ENCODE data around the gene LRRTM2. TPM values are rescaled to one million over a fixed set of nuclear protein-coding genes. Genes with fewer than 3 reads are reported as not detected.

Gene LRRTM2
- total RNA-seq, 2 donors from 2014 or later = 0.52 to 0.66 TPM

- TF ChIP-seq, protein P1, sequence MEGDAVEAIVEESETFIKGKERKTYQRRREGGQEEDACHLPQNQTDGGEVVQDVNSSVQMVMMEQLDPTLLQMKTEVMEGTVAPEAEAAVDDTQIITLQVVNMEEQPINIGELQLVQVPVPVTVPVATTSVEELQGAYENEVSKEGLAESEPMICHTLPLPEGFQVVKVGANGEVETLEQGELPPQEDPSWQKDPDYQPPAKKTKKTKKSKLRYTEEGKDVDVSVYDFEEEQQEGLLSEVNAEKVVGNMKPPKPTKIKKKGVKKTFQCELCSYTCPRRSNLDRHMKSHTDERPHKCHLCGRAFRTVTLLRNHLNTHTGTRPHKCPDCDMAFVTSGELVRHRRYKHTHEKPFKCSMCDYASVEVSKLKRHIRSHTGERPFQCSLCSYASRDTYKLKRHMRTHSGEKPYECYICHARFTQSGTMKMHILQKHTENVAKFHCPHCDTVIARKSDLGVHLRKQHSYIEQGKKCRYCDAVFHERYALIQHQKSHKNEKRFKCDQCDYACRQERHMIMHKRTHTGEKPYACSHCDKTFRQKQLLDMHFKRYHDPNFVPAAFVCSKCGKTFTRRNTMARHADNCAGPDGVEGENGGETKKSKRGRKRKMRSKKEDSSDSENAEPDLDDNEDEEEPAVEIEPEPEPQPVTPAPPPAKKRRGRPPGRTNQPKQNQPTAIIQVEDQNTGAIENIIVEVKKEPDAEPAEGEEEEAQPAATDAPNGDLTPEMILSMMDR (IDR thresholded peaks at IDR 0.05) = no peak
- no peak for TF ChIP-seq POLR2A (IDR thresholded peaks at IDR 0.05)
- DNase-seq (no peak), ATAC-seq (no peak)
- intact Hi-C loops (cut with DNase I) = no loop called here
- H3K36me3 ChIP-seq (replicated peaks in 1 of 2; ENCODE audit: insufficient read depth in 1 of 2, low read depth in 2 of 2) = peaks cover 0 to 8% of the 10 kb centered on the region in 2 donors
- H3K4me3 ChIP-seq = no peak overlapping the region
- 63 to 82% methylated on average over 6 of the region's 6 CpGs for WGBS, 2 donors
- H3K4me1 ChIP-seq = no peaks in the 10 kb centered on the region
- H3K27me3 ChIP-seq = no peaks in the 10 kb centered on the region
- no peak overlapping the region for H3K27ac ChIP-seq
- no peaks in the 10 kb centered on the region for H3K9me3 ChIP-seq
Measured at GRCh38 chr5:138900281-138900965, 25.3 kb upstream of the LRRTM2 start.

DNA sequence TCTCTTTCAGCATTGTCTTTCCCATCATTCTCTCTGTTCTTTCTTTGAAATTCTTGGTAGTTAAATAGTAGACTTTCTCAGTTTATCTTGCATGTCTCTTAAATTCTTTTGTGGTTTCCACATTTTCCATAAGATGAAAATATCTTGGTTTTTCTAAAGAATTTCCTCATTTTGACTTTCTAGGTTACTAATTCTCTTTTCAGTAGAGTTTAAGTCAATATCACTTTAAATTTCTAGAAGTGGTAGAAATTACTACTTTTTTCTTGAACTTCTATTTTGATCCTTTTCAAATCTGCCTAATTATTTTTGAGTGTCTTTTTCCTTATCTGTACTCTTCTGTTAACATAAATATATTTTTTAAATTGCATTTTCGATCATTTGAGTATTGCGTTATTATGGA is 23.6 kb upstream of the LRRTM2 start:
- Histone ChIP-seq H3K4me3 (no peak overlapping the region), H3K36me3 (replicated peaks in 1 of 2; ENCODE audit: insufficient read depth in 1 of 2, low read depth in 2 of 2) (no peaks in the 10 kb centered on the region), H3K27ac (no peak overlapping the region), H3K4me1 (no peaks in the 10 kb centered on the region), H3K27me3 (no peaks in the 10 kb centered on the region), H3K9me3 (no peaks in the 10 kb centered on the region)
- DNase-seq (no peak), ATAC-seq (no peak)
- intact Hi-C loops (cut with DNase I) = no loop called here
- TF ChIP-seq, protein P1 (IDR thresholded peaks at IDR 0.05) = no peak
- TF ChIP-seq POLR2A (IDR thresholded peaks at IDR 0.05) = no peak
- 92 to 95% methylated on average over 2 of the region's 2 CpGs for WGBS, 2 donors

- intact Hi-C loops (cut with DNase I) = no loop called here
- ATAC-seq (no peak), DNase-seq (no peak)
- no peaks in the 10 kb centered on the region for H3K9me3 ChIP-seq
- H3K27me3 ChIP-seq = no peaks in the 10 kb centered on the region
- H3K27ac ChIP-seq = no peak overlapping the region
- H3K4me3 ChIP-seq = no peak overlapping the region
- 97 to 100% methylated on average over 1 of the region's 1 CpG for WGBS, 2 donors
- no peaks in the 10 kb centered on the region for H3K4me1 ChIP-seq
- H3K36me3 ChIP-seq (replicated peaks in 1 of 2; ENCODE audit: insufficient read depth in 1 of 2, low read depth in 2 of 2) = no peaks in the 10 kb centered on the region
- TF ChIP-seq, protein P1 (IDR thresholded peaks at IDR 0.05) = no peak
- TF ChIP-seq POLR2A (IDR thresholded peaks at IDR 0.05) = no peak
Measured at GRCh38 chr5:138898299-138898698, 23.2 kb upstream of the LRRTM2 start.

- no peaks in the 10 kb centered on the region for H3K4me1 ChIP-seq
- DNase-seq = no peak
- no peak for ATAC-seq
- H3K27ac ChIP-seq = no peak overlapping the region
- no peak overlapping the region for H3K4me3 ChIP-seq
- no peaks in the 10 kb centered on the region for H3K9me3 ChIP-seq
- intact Hi-C loops (cut with DNase I) = no loop called here
- 58 to 63% methylated on average over 1 of the region's 1 CpG for WGBS, 2 donors
- TF ChIP-seq POLR2A (IDR thresholded peaks at IDR 0.05) = no peak
- TF ChIP-seq, protein P1 (IDR thresholded peaks at IDR 0.05) = no peak
- no peaks in the 10 kb centered on the region for H3K27me3 ChIP-seq
- no peaks in the 10 kb centered on the region for H3K36me3 ChIP-seq (replicated peaks in 1 of 2; ENCODE audit: insufficient read depth in 1 of 2, low read depth in 2 of 2)
Measured at GRCh38 chr5:138895918-138896317, 20.8 kb upstream of the LRRTM2 start.

DNA sequence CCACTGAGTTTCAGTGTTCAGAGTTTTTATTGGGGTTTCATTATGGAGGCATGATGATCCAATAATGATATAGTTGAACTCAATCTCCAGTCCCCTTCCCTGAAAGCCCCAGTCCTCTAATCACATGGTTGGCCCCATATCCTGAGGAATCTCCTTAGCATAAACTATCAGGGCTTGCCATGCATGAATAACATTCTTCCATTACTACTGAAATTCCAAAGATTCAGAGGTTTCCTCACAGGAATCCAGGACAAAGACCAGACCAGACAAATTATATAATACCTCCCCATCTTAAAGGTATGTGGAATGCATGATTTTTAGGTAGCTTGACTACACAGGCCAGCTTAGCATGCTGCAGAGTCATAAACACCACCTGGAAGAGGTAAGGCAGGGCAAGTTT is 15.5 kb upstream of the LRRTM2 start:
- DNase-seq (no peak), ATAC-seq (no peak)
- Histone ChIP-seq H3K4me3 (no peak overlapping the region), H3K4me1 (no peaks in the 10 kb centered on the region), H3K27me3 (no peaks in the 10 kb centered on the region), H3K36me3 (replicated peaks in 1 of 2; ENCODE audit: insufficient read depth in 1 of 2, low read depth in 2 of 2) (peaks cover 5 to 15% of the 10 kb centered on the region in 2 donors), H3K9me3 (no peaks in the 10 kb centered on the region), H3K27ac (no peak overlapping the region)
- TF ChIP-seq, protein P1 (IDR thresholded peaks at IDR 0.05) = no peak
- TF ChIP-seq POLR2A (IDR thresholded peaks at IDR 0.05) = no peak
- intact Hi-C loops (cut with DNase I) = no loop called here

Data from body of pancreas (tissue), 4 donors.